HL-60 (cell line): ENCODE measurements around the gene PICALM.

Source experiments
- DNase-seq, 2 experiments: peaks; one replicate each; pipeline ENCODE4 v3.0.0-alpha.2; 2010 to 2020; ENCODE audit warnings: low read depth in 1 of 2, low spot score in 1 of 2
- H3K27ac ChIP-seq: fragments of 250-450 bp; sonication (Bioruptor Pico); replicated peaks from 2 replicates; pipeline ENCODE4 v1.5.1; 2020; ENCODE audit warnings: mild to moderate bottlenecking, moderate library complexity
- H3K27me3 ChIP-seq: fragments of 250-450 bp; sonication (Bioruptor Pico); 2 replicates; pipeline ENCODE4 v1.5.1; 2021; ENCODE audit warnings: mild to moderate bottlenecking, moderate library complexity; ENCODE audit not compliant: insufficient read depth, poor library complexity, severe bottlenecking
- H3K4me3 ChIP-seq: replicated peaks from 2 replicates; pipeline ENCODE4 v1.5.1; 2011; ENCODE audit warnings: mild to moderate bottlenecking, control low read depth, low read length; ENCODE audit not compliant: insufficient read depth
- CTCF ChIP-seq: IDR thresholded peaks from one replicate; pipeline ENCODE4 v1.5.1; 2011; ENCODE audit warnings: low read length, control low read depth, inconsistent platforms; ENCODE audit not compliant: insufficient read depth
- GABPA ChIP-seq: IDR thresholded peaks from 2 replicates; pipeline ENCODE4 v1.6.1; 2012; ENCODE audit warnings: low read depth
- POLR2AphosphoS5 ChIP-seq: IDR thresholded peaks from 2 replicates; pipeline ENCODE4 v1.6.1; 2012; ENCODE audit warnings: low read depth
- SPI1 ChIP-seq: IDR thresholded peaks from 2 replicates; pipeline ENCODE4 v1.6.1; 2012; ENCODE audit warnings: low read depth, mild to moderate bottlenecking, borderline replicate concordance
- TF ChIP-seq, protein P1 (sequence below): IDR thresholded peaks from 2 replicates; pipeline ENCODE4 v1.6.1; 2012; ENCODE audit warnings: low read depth; ENCODE audit not compliant: insufficient replicate concordance

The PICALM gene

DNA sequence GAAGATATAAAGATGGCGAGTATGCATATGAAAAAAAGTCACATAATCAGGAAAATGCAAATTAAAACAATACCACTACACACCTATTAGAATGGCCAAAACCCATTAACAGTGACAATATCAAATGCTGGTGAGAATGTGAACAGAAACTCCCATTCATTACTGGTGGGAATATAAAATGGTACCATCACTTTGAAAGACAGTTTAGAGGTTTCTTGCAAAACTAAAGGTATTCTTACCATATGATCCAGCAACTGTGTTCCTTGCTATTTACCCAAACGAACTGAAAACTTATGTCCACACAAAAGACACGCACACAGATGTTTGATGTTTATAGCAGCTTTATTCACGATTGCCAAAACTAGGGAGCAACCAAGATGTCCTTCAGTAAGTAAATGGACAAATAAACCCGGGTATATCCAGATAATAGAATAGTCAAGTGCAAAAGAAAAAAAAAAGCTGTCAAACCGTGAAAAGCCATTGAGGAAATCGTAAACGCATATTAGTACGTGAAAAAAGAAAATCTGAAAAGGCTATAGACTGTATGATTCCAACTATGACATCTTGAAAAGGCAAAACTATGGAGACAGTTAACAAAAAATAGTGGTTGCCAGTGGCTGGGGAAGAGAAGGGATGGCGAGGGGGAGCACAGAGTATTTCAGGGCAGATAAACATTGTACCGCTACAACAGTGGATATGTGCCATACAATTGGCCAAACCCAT, 7.2 kb downstream of the PICALM start:
- H3K27me3 ChIP-seq, result no peaks in the 10 kb centered on the region
- TF ChIP-seq SPI1, result no peak
- no peak for TF ChIP-seq GABPA
- TF ChIP-seq POLR2AphosphoS5, result no peak
- no peak overlapping the region for H3K27ac ChIP-seq
- no peak overlapping the region for H3K4me3 ChIP-seq
- DNase-seq, result no peak

DNA sequence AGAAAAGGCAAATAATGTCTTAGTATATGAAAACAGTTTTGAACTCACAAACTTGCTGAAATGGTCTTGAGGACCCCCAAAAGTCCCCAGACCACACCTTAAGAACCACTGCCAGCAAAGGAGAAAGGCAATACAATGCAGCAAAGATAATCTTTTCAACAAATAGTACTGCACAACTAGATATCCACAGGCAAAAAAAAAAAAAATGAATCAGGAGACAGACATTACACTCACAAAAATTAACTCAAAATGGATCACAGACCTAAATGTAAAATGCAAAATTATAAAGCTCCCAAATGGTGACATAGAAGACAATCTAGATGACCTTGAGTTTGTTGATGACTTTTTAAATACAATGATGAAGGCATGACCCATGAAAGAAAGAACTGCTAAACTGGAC, 8.3 kb downstream of the PICALM start:
- Histone ChIP-seq H3K27me3 (no peaks in the 10 kb centered on the region), H3K4me3 (no peak overlapping the region), H3K27ac (no peak overlapping the region)
- TF ChIP-seq POLR2AphosphoS5 (no peak), CTCF (no peak), GABPA (no peak), SPI1 (no peak)
- TF ChIP-seq, protein P1, sequence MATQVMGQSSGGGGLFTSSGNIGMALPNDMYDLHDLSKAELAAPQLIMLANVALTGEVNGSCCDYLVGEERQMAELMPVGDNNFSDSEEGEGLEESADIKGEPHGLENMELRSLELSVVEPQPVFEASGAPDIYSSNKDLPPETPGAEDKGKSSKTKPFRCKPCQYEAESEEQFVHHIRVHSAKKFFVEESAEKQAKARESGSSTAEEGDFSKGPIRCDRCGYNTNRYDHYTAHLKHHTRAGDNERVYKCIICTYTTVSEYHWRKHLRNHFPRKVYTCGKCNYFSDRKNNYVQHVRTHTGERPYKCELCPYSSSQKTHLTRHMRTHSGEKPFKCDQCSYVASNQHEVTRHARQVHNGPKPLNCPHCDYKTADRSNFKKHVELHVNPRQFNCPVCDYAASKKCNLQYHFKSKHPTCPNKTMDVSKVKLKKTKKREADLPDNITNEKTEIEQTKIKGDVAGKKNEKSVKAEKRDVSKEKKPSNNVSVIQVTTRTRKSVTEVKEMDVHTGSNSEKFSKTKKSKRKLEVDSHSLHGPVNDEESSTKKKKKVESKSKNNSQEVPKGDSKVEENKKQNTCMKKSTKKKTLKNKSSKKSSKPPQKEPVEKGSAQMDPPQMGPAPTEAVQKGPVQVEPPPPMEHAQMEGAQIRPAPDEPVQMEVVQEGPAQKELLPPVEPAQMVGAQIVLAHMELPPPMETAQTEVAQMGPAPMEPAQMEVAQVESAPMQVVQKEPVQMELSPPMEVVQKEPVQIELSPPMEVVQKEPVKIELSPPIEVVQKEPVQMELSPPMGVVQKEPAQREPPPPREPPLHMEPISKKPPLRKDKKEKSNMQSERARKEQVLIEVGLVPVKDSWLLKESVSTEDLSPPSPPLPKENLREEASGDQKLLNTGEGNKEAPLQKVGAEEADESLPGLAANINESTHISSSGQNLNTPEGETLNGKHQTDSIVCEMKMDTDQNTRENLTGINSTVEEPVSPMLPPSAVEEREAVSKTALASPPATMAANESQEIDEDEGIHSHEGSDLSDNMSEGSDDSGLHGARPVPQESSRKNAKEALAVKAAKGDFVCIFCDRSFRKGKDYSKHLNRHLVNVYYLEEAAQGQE, result no peak
- no peak for DNase-seq

GRCh38 chr11:86058360-86058759, 10.5 kb downstream of the PICALM start:
- TF ChIP-seq CTCF (no peak), SPI1 (no peak), GABPA (no peak), POLR2AphosphoS5 (no peak)
- TF ChIP-seq, protein P1, result no peak
- H3K27ac ChIP-seq, result no peak overlapping the region
- no peak overlapping the region for H3K4me3 ChIP-seq
- no peaks in the 10 kb centered on the region for H3K27me3 ChIP-seq
- DNase-seq, result no peak

GRCh38 chr11:86056351-86056854, 12.5 kb downstream of the PICALM start:
- DNase-seq, result no peak
- H3K27ac ChIP-seq, result no peak overlapping the region
- TF ChIP-seq SPI1, result no peak
- no peaks in the 10 kb centered on the region for H3K27me3 ChIP-seq
- H3K4me3 ChIP-seq, result no peak overlapping the region
